H1 (cell line): ENCODE results near the gene PPOX. TPM values are rescaled to one million over a fixed set of nuclear protein-coding genes. Genes with fewer than 3 reads are reported as not detected.

Source experiments
- CTCF ChIA-PET: fragments of 300-600 bp; sonication (Branson Sonifier 250); formaldehyde crosslinking; loops from one replicate; lab custom pipeline; 2021; ENCODE audit not compliant: partially characterized antibody; lab: Charles Lee
- POLR2A ChIA-PET: fragments of 300-600 bp; sonication (Branson Sonifier 250); formaldehyde crosslinking; loops from one replicate; lab custom pipeline; 2021; ENCODE audit warnings: inconsistent platforms; ENCODE audit not compliant: partially characterized antibody; lab: Charles Lee
- DNase-seq, 2 experiments: peaks; one replicate each; pipeline versions ENCODE4 v3.0.0 to v3.0.0-alpha.2; 2010 to 2022; ENCODE audit warnings: low spot score in 2 of 2, low read depth in 1 of 2, mixed read lengths in 1 of 2
- FAIRE-seq: peaks from 2 replicates; lab custom pipeline; 2011; peaks lifted over from hg19 to GRCh38; lab: Jason Lieb, UNC
- H2AFZ ChIP-seq: 2 replicates; pipeline ENCODE4 v1.8.1; 2012; ENCODE audit warnings: low read length, inconsistent platforms
- H2AK5ac ChIP-seq: 2 replicates; pipeline ENCODE4 v1.6.1; 2013; ENCODE audit warnings: low read depth, low read length
- H2BK120ac ChIP-seq: replicated peaks from 2 replicates; pipeline ENCODE3; 2013; ENCODE audit warnings: low read depth, low read length, inconsistent platforms
- H2BK12ac ChIP-seq: 2 replicates; pipeline ENCODE4 v1.6.1; 2013; ENCODE audit warnings: low read depth, low read length
- H2BK15ac ChIP-seq: 2 replicates; pipeline ENCODE4 v1.6.1; 2013; ENCODE audit warnings: low read length
- H2BK20ac ChIP-seq: 2 replicates; pipeline ENCODE4 v1.6.1; 2013; ENCODE audit warnings: low read length
- H2BK5ac ChIP-seq: 2 replicates; pipeline ENCODE4 v1.6.1; 2013; ENCODE audit warnings: low read depth, low read length
- H3K14ac ChIP-seq: 2 replicates; pipeline ENCODE4 v1.6.1; 2013; ENCODE audit warnings: inconsistent platforms; ENCODE audit not compliant: insufficient read length
- H3K18ac ChIP-seq: 2 replicates; pipeline ENCODE4 v1.6.1; 2013; ENCODE audit warnings: low read length; ENCODE audit errors: extremely low read depth
- H3K23ac ChIP-seq: 2 replicates; pipeline ENCODE4 v1.6.1; 2013; ENCODE audit warnings: inconsistent platforms; ENCODE audit not compliant: insufficient read length
- H3K23me2 ChIP-seq: 2 replicates; pipeline ENCODE4 v1.6.1; 2013; ENCODE audit warnings: low read depth, low read length
- H3K27ac ChIP-seq: 2 replicates; pipeline ENCODE4 v1.6.1; 2011; ENCODE audit warnings: low read depth, low read length, inconsistent platforms
- H3K27me3 ChIP-seq, 4 experiments: replicated peaks in 1 of 4; 1 replicate in 1 of 4; 2 replicates in 3 of 4; pipeline versions ENCODE4 v1.6.1 to v1.8.1; 2011 to 2013; ENCODE audit warnings: low read length in 3 of 4, mild to moderate bottlenecking in 3 of 4, inconsistent platforms in 2 of 4, mixed read lengths in 2 of 4, moderate library complexity in 1 of 4; ENCODE audit not compliant: control insufficient read depth in 3 of 4, insufficient read depth in 3 of 4; ENCODE audit errors: extremely low read depth in 1 of 4
- H3K36me3 ChIP-seq, 4 experiments: 2 replicates each; pipeline versions ENCODE4 v1.6.1 to v1.8.1; 2011 to 2013; ENCODE audit warnings: mild to moderate bottlenecking in 4 of 4, low read length in 3 of 4, moderate library complexity in 2 of 4, control low read depth in 1 of 4, inconsistent platforms in 1 of 4; ENCODE audit not compliant: insufficient read depth in 4 of 4, control insufficient read depth in 2 of 4
- H3K4ac ChIP-seq: replicated peaks from 2 replicates; pipeline ENCODE3; 2013; ENCODE audit warnings: low read length, low read depth, mixed read lengths, inconsistent platforms; ENCODE audit not compliant: insufficient read length
- H3K4me1 ChIP-seq, 4 experiments: replicated peaks in 1 of 4; 1 replicate in 1 of 4; 2 replicates in 3 of 4; pipeline versions ENCODE4 v1.6.1 to v1.8.1; 2011 to 2013; ENCODE audit warnings: low read length in 3 of 4, inconsistent platforms in 2 of 4, mixed read lengths in 1 of 4; ENCODE audit not compliant: insufficient read depth in 4 of 4, control insufficient read depth in 3 of 4
- H3K4me2 ChIP-seq, 2 experiments: 2 replicates each; pipeline versions ENCODE4 v1.6.1 to v1.8.1; 2011 to 2013; ENCODE audit warnings: low read depth in 2 of 2, low read length in 2 of 2, control low read depth in 1 of 2, inconsistent platforms in 1 of 2, mild to moderate bottlenecking in 1 of 2; ENCODE audit not compliant: insufficient read depth in 1 of 2
- H3K4me3 ChIP-seq, 4 experiments: fragments of 200-600, 300-600 bp in 1 of 4; sonication (generic), shearing (Covaris generic), sonication (Bioruptor Twin) in 1 of 4; 2 replicates each; pipeline versions ENCODE4 v1.5.1 to v1.8.1; 2011 to 2016; ENCODE audit warnings: low read length in 4 of 4, low read depth in 3 of 4, control low read depth in 2 of 4, inconsistent platforms in 2 of 4, mild to moderate bottlenecking in 2 of 4, mixed read lengths in 1 of 4, moderate library complexity in 1 of 4; ENCODE audit not compliant: insufficient read depth in 2 of 4; ENCODE audit errors: extremely low read depth in 1 of 4
- H3K56ac ChIP-seq: replicated peaks from 2 replicates; pipeline ENCODE3; 2013; ENCODE audit warnings: low read depth, mild to moderate bottlenecking, mixed read lengths, low read length, inconsistent platforms; ENCODE audit not compliant: insufficient read length
- H3K79me1 ChIP-seq: 2 replicates; pipeline ENCODE4 v1.6.1; 2013; ENCODE audit warnings: low read depth, low read length, control low read depth
- H3K79me2 ChIP-seq, 2 experiments: 2 replicates each; pipeline versions ENCODE4 v1.6.1 to v1.8.1; 2012 to 2013; ENCODE audit warnings: low read length in 2 of 2, mild to moderate bottlenecking in 2 of 2, inconsistent platforms in 1 of 2; ENCODE audit not compliant: insufficient read depth in 2 of 2, control insufficient read depth in 1 of 2
- H3K9ac ChIP-seq, 4 experiments: replicated peaks in 1 of 4; 1 replicate in 1 of 4; 2 replicates in 3 of 4; pipeline versions ENCODE4 v1.6.1 to v1.8.1; 2011 to 2013; ENCODE audit warnings: low read depth in 3 of 4, low read length in 3 of 4, control low read depth in 2 of 4, mild to moderate bottlenecking in 2 of 4, moderate library complexity in 2 of 4, inconsistent platforms in 1 of 4; ENCODE audit errors: extremely low read depth in 1 of 4
- H3K9me3 ChIP-seq, 2 experiments: 2 replicates each; pipeline versions ENCODE4 v1.6.1 to v1.8.1; 2012 to 2013; ENCODE audit warnings: mild to moderate bottlenecking in 2 of 2, moderate library complexity in 2 of 2, control low read depth in 1 of 2, inconsistent platforms in 1 of 2, low read depth in 1 of 2, low read length in 1 of 2, mixed read lengths in 1 of 2; ENCODE audit not compliant: insufficient read depth in 2 of 2
- H4K20me1 ChIP-seq, 2 experiments: replicated peaks in 1 of 2; 2 replicates each; pipeline versions ENCODE3 to v1.8.1; 2011 to 2013; ENCODE audit warnings: inconsistent platforms in 2 of 2, low read length in 2 of 2, mild to moderate bottlenecking in 1 of 2; ENCODE audit not compliant: insufficient read depth in 2 of 2, control insufficient read depth in 1 of 2
- H4K5ac ChIP-seq: 2 replicates; pipeline ENCODE4 v1.6.1; 2013; ENCODE audit warnings: low read length, low read depth, mixed read lengths, inconsistent platforms; ENCODE audit not compliant: insufficient read length
- H4K8ac ChIP-seq: 2 replicates; pipeline ENCODE4 v1.8.0; 2013; ENCODE audit warnings: mild to moderate bottlenecking, moderate library complexity, low read length, inconsistent platforms; ENCODE audit not compliant: insufficient read depth; ENCODE audit errors: extremely low read depth
- H4K91ac ChIP-seq: replicated peaks from 2 replicates; pipeline ENCODE3; 2013; ENCODE audit warnings: low read length, mixed read lengths, inconsistent platforms; ENCODE audit not compliant: insufficient read length
- RNF2 ChIP-seq: fragments of 200-900, 300-1000 bp; sonication (generic); IDR thresholded peaks from 2 replicates; pipeline ENCODE4 v1.7.1; 2016; ENCODE audit warnings: borderline replicate concordance, low read depth, mild to moderate bottlenecking, antibody characterized with exemption, low read length; ENCODE audit not compliant: poor library complexity, severe bottlenecking; ENCODE audit errors: missing control alignments
- SUZ12 ChIP-seq: fragments of 200-600 bp; sonication (generic); IDR thresholded peaks from 2 replicates; pipeline ENCODE4 v1.6.1; 2012; ENCODE audit warnings: mild to moderate bottlenecking, inconsistent platforms, low read length, moderate library complexity, mixed read lengths
- WGBS, 2 experiments: shearing (Covaris generic) in 1 of 2; methylation state at CpG; one replicate each; pipeline versions ENCODE4 v1.1.6 to v1.1.7; 2013 to 2015; ENCODE audit warnings: low lambda C conversion rate in 2 of 2, mixed read lengths in 2 of 2, inconsistent platforms in 1 of 2, low coverage in 1 of 2, missing lambda C conversion rate in 1 of 2; ENCODE audit not compliant: insufficient replicate concordance in 2 of 2, insufficient coverage in 1 of 2, insufficient read length in 1 of 2; ENCODE audit errors: extremely low coverage in 1 of 2, missing lambda C conversion rate in 1 of 2; 5-methylcytosine and 5-hydroxymethylcytosine counted together
- polyA plus RNA-seq, 7 experiments: library from polyadenylated mRNA; depleted of rRNA in 3 of 7; stranded (reverse) in 5 of 7; unstranded in 2 of 7; fragments of >200 nt in 5 of 7; fragments of 200-250 nt in 2 of 7; gene quantifications; 1 replicate in 5 of 7; 2 replicates in 1 of 7; 4 replicates in 1 of 7; pipeline versions ENCODE4 v1.2.1 to v1.2.3, GENCODE V29; 2011 to 2013; ENCODE audit warnings: missing spikeins in 2 of 7, mixed read lengths in 2 of 7
- total RNA-seq: library from RNA; stranded (reverse); fragmentation: NEBNext Ultra II Directional; extraction: Animal tissue kit (Norgen Biotek cat#: 25700); gene quantifications from 2 replicates; pipeline ENCODE4 v1.2.1, GENCODE V29; 2021

The PPOX gene
- total and polyA plus RNA-seq, 2 of the 8 experiments (the other 6 are each of a cell fraction or from before 2014, with no cell fraction given) = 39.4 to 40.4 TPM

DNA sequence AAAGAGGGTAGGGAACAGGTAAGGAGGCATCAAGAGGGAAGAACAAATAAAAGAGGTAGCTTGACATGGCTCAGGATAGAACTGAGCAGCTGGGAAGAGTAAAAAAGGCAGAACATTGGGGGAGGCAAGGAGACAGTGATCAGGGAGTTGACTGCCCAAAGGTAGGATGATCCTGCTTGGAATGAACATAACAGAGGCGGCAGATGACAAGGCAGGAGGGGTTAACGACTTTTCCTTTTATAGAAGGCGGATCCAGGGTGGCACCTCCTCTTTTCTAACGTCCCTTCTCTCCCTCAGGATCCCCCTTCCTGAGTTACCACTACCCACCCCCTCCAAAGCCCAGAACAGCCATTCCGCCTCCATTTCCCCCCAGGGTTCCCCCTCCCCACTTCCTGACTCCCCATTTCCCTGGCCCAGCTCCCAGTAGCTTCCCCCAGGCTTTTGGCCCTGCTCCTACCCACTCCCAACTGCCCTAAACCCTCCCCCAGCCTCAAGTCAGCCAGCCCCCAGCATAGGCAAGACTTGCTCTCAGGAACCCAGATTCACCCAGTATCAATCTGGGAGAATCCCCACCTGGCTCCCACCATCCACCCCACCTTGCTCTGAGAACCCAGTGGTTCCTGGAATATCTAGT lies 33.4 kb downstream of the PPOX start:
- Histone ChIP-seq H3K9me3 (no peaks in the 10 kb centered on the region), H4K20me1 (no peaks in the 10 kb centered on the region), H3K27ac (peak overlapping the region; percentile 94; the same call in 1 of the 2 replicates), H3K14ac (no peak overlapping the region), H3K56ac (peak overlapping the region; percentile 36), H3K4me2 (peak overlapping the region; percentile 67 to 80), H3K79me1 (peaks cover 9% of the 10 kb centered on the region; the same call in 1 of the 2 replicates), H2BK20ac (peak overlapping the region; percentile 80; the same call in 1 of the 2 replicates), H2BK15ac (peak overlapping the region; percentile 90), H2BK120ac (peak overlapping the region; percentile 71), H4K91ac (peak overlapping the region; percentile 91), H4K8ac (no peak overlapping the region), H3K36me3 (peaks cover 3 to 15% (median 5%) of the 10 kb centered on the region in 4 experiments; a peak in 4 of 8 replicates), H2AK5ac (peak overlapping the region; percentile 88; the same call in 1 of the 2 replicates), H2BK12ac (peak overlapping the region; percentile 86), H3K23ac (no peak overlapping the region), H3K4me1 (peaks cover 23 to 54% (median 48%) of the 10 kb centered on the region in 4 experiments), H3K79me2 (peaks cover 0 to 14% of the 10 kb centered on the region in 2 experiments; a peak in 2 of 4 replicates), H2BK5ac (peak overlapping the region; percentile 75), H4K5ac (peak overlapping the region; percentile 1), H3K4ac (peak overlapping the region; percentile 55), H3K23me2 (peaks cover 13% of the 10 kb centered on the region), H3K18ac (peak overlapping the region; percentile 95), H2AFZ (no peak overlapping the region), H3K27me3 (no peaks in the 10 kb centered on the region), H3K4me3 (peak overlapping the region in 1 of 4 experiments; percentile 51; a peak in 1 of 8 replicates), H3K9ac (no peak overlapping the region)
- TF ChIP-seq RNF2 (no peak), SUZ12 (0 out of 2 replicates have a peak, but pooled peaks have one; percentile 30)
- FAIRE-seq = no peak
- DNase-seq = no peak
- WGBS, 2 experiments = 46% methylated on average over 3 of the region's 5 CpGs; no CpG with 5 or more reads in 1 of the 2 experiments
- CTCF ChIA-PET = interaction anchor here (0.9 to 17.6 kb wide), 7 partner anchors 20 to 183 kb away, joined by 3 to 427 read pairs (median 5); partner anchors contain the start of genes APOA2, B4GALT3, FCER1G and TOMM40L
- POLR2A ChIA-PET = interaction anchor here (1.1 to 3.0 kb wide), 11 partner anchors 14 to 114 kb away, joined by 3 to 13 read pairs (median 5); partner anchors contain the start of genes APOA2, B4GALT3, DEDD and PPOX
